ENCODE data around the gene LYZL1. TPM values are rescaled to one million over a fixed set of nuclear protein-coding genes. Genes with fewer than 3 reads are reported as not detected.
"Not testable (repeated sequence)": the region's sequence is repeated elsewhere in the genome, so short reads cannot be mapped to it uniquely, and the experiment has no call there.

Gene LYZL1
- total and polyA plus RNA-seq, 2 of the 8 experiments (the other 6 are each of a cell fraction or from before 2014, with no cell fraction given), result not detected

GRCh38 chr10:29337526-29337925 lies 48.7 kb downstream of the LYZL1 start:
- CTCF ChIA-PET (ENCODE audit: partially characterized antibody); H3K79me1 ChIP-seq (ENCODE audit: low read depth, low read length); FAIRE-seq; H2BK20ac ChIP-seq (ENCODE audit: low read length); H3K4me1 ChIP-seq (replicated peaks in 1 of 4; ENCODE audit: control insufficient read depth in 3 of 4, insufficient read depth in 4 of 4, low read length in 3 of 4); H3K27me3 ChIP-seq (replicated peaks in 1 of 4; ENCODE audit: control insufficient read depth in 3 of 4, extremely low read depth in 1 of 4, insufficient read depth in 3 of 4, low read length in 3 of 4); H2BK120ac ChIP-seq (replicated peaks; ENCODE audit: low read depth, low read length); H2AK5ac ChIP-seq (ENCODE audit: low read depth, low read length); H3K14ac ChIP-seq (ENCODE audit: insufficient read length); H3K36me3 ChIP-seq (ENCODE audit: control insufficient read depth in 2 of 4, insufficient read depth in 4 of 4, low read length in 3 of 4); H3K23ac ChIP-seq (ENCODE audit: insufficient read length); H3K4me2 ChIP-seq (ENCODE audit: insufficient read depth in 1 of 2, low read depth in 2 of 2, low read length in 2 of 2); H4K20me1 ChIP-seq (replicated peaks in 1 of 2; ENCODE audit: control insufficient read depth in 1 of 2, insufficient read depth in 2 of 2, low read length in 2 of 2); H3K23me2 ChIP-seq (ENCODE audit: low read depth, low read length); H3K27ac ChIP-seq (ENCODE audit: low read depth, low read length); H3K4ac ChIP-seq (replicated peaks; ENCODE audit: insufficient read length, low read depth, low read length); H3K56ac ChIP-seq (replicated peaks; ENCODE audit: insufficient read length, low read depth, low read length); H4K91ac ChIP-seq (replicated peaks; ENCODE audit: insufficient read length, low read length); H3K9ac ChIP-seq (replicated peaks in 1 of 4; ENCODE audit: extremely low read depth in 1 of 4, low read depth in 3 of 4, low read length in 3 of 4); POLR2A ChIA-PET (ENCODE audit: partially characterized antibody); H4K5ac ChIP-seq (ENCODE audit: insufficient read length, low read depth, low read length); H3K79me2 ChIP-seq (ENCODE audit: control insufficient read depth in 1 of 2, insufficient read depth in 2 of 2, low read length in 2 of 2); H2AFZ ChIP-seq (ENCODE audit: low read length); DNase-seq (ENCODE audit: low read depth in 1 of 2, low spot score in 2 of 2); H3K4me3 ChIP-seq (ENCODE audit: extremely low read depth in 1 of 4, insufficient read depth in 2 of 4, low read depth in 3 of 4, low read length in 4 of 4); H3K18ac ChIP-seq (ENCODE audit: extremely low read depth, low read length); H2BK15ac ChIP-seq (ENCODE audit: low read length); H2BK5ac ChIP-seq (ENCODE audit: low read depth, low read length); H2BK12ac ChIP-seq (ENCODE audit: low read depth, low read length); H4K8ac ChIP-seq (ENCODE audit: extremely low read depth, insufficient read depth, low read length): not testable (repeated sequence)
- peaks cover 8 to 13% of the 10 kb centered on the region in 2 experiments; a peak in 2 of 4 replicates for H3K9me3 ChIP-seq (ENCODE audit: insufficient read depth in 2 of 2, low read depth in 1 of 2, low read length in 1 of 2)
- 87% methylated on average over 3 of the region's 4 CpGs; no CpG with 5 or more reads in 1 of the 2 experiments for WGBS, 2 experiments (ENCODE audit: extremely low coverage in 1 of 2, insufficient coverage in 1 of 2, insufficient read length in 1 of 2, insufficient replicate concordance in 2 of 2, low coverage in 1 of 2, low lambda C conversion rate in 2 of 2, missing lambda C conversion rate in 1 of 2)

All from H1 (cell line).